Uterus (tissue), 2 donors: ENCODE results near the gene SLC22A2.

Experiments
- POLR2A ChIP-seq, 2 donors: fragments of 450-650 bp; IDR thresholded peaks; one replicate each; pipeline ENCODE4 v1.6.1; 2016; ENCODE audit warnings: antibody characterized with exemption in 2 of 2, mild to moderate bottlenecking in 1 of 2, moderate library complexity in 1 of 2
- TF ChIP-seq, protein P1 (sequence below), 4 experiments: fragments of 200-600 bp in 2 of 4; fragments of 450-650 bp in 2 of 4; sonication (generic) in 2 of 4; IDR thresholded peaks; one replicate each; pipeline ENCODE4 v1.5.1; 2016 to 2019; ENCODE audit warnings: antibody characterized with exemption in 4 of 4, mild to moderate bottlenecking in 2 of 4, moderate library complexity in 1 of 4

DNA sequence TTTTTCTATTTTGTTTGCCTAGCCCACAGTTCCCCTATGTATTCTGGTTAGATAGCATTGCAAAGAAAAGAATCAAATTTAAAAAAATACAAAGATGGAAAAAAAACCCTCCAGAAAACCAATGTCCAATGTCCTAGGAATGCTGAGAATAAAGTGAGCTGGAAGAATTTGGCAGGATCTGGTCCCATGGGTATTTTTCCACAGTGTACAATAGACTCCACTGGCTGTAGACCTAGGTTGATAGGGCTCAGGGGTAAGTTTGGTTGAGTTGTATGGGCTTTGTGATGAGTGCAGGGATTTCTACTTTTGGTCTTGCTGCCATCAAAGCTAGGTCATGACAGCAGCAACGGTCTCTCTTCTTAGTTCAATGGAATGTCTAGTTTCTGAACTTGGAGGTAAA is 41.5 kb downstream of the SLC22A2 start:
- TF ChIP-seq, protein P1, sequence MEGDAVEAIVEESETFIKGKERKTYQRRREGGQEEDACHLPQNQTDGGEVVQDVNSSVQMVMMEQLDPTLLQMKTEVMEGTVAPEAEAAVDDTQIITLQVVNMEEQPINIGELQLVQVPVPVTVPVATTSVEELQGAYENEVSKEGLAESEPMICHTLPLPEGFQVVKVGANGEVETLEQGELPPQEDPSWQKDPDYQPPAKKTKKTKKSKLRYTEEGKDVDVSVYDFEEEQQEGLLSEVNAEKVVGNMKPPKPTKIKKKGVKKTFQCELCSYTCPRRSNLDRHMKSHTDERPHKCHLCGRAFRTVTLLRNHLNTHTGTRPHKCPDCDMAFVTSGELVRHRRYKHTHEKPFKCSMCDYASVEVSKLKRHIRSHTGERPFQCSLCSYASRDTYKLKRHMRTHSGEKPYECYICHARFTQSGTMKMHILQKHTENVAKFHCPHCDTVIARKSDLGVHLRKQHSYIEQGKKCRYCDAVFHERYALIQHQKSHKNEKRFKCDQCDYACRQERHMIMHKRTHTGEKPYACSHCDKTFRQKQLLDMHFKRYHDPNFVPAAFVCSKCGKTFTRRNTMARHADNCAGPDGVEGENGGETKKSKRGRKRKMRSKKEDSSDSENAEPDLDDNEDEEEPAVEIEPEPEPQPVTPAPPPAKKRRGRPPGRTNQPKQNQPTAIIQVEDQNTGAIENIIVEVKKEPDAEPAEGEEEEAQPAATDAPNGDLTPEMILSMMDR (IDR thresholded peaks at IDR 0.05) = no peak
- TF ChIP-seq POLR2A (IDR thresholded peaks at IDR 0.05) = no peak
